GM13976 (cell line): ENCODE data around the gene CDK5RAP1.
"Not testable (repeated sequence)": the region's sequence is repeated elsewhere in the genome, so short reads cannot be mapped to it uniquely, and the experiment has no call there.

Experiments used
- DNase-seq: peaks from one replicate; pipeline ENCODE4 v3.0.0; 2012; ENCODE audit warnings: low spot score
- in situ Hi-C: fragments of 300-500 bp; cut with MboI; formaldehyde crosslinking; loops from one replicate; pipeline ENCODE4 v1.12.0; 2022; ENCODE audit warnings: low sequenced_read_pairs, mixed read lengths, inconsistent platforms; ENCODE audit not compliant: unreplicated experiment
- TF ChIP-seq, protein P1 (sequence below): IDR thresholded peaks from 2 replicates; pipeline ENCODE4 v1.5.1; 2012; ENCODE audit warnings: borderline replicate concordance, mild to moderate bottlenecking; ENCODE audit not compliant: insufficient read depth; ENCODE audit errors: extremely low read depth, missing control alignments, control extremely low read depth

The CDK5RAP1 gene

DNA sequence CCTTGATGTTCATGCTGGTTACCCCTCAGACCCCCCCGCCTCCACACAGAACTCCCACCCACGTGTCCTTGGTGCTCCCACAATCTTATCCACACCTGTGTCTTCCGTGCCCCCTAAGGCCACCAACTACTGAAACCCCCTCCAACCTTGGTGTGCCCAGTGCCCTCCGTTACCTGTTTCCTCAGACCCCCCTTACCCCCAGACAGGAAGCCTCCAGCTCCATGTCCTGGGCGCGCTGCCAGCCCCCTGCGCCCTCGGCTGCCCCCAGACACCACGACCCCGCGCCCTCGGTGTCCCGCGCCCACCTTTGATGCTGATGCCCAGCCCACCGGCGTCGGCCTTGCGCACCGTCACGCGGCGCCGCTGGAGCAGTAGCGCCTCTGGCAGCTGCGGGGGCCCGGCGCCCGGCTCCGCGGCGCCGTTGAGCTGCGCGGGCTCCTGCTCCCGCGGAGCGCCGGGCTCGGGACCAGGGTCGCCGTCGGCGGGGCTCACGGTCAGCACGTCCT lies 41.7 kb upstream of the CDK5RAP1 start:
- in situ Hi-C loops, result no loop called here
- TF ChIP-seq, protein P1, sequence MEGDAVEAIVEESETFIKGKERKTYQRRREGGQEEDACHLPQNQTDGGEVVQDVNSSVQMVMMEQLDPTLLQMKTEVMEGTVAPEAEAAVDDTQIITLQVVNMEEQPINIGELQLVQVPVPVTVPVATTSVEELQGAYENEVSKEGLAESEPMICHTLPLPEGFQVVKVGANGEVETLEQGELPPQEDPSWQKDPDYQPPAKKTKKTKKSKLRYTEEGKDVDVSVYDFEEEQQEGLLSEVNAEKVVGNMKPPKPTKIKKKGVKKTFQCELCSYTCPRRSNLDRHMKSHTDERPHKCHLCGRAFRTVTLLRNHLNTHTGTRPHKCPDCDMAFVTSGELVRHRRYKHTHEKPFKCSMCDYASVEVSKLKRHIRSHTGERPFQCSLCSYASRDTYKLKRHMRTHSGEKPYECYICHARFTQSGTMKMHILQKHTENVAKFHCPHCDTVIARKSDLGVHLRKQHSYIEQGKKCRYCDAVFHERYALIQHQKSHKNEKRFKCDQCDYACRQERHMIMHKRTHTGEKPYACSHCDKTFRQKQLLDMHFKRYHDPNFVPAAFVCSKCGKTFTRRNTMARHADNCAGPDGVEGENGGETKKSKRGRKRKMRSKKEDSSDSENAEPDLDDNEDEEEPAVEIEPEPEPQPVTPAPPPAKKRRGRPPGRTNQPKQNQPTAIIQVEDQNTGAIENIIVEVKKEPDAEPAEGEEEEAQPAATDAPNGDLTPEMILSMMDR, result no peak
- no peak for DNase-seq

DNA sequence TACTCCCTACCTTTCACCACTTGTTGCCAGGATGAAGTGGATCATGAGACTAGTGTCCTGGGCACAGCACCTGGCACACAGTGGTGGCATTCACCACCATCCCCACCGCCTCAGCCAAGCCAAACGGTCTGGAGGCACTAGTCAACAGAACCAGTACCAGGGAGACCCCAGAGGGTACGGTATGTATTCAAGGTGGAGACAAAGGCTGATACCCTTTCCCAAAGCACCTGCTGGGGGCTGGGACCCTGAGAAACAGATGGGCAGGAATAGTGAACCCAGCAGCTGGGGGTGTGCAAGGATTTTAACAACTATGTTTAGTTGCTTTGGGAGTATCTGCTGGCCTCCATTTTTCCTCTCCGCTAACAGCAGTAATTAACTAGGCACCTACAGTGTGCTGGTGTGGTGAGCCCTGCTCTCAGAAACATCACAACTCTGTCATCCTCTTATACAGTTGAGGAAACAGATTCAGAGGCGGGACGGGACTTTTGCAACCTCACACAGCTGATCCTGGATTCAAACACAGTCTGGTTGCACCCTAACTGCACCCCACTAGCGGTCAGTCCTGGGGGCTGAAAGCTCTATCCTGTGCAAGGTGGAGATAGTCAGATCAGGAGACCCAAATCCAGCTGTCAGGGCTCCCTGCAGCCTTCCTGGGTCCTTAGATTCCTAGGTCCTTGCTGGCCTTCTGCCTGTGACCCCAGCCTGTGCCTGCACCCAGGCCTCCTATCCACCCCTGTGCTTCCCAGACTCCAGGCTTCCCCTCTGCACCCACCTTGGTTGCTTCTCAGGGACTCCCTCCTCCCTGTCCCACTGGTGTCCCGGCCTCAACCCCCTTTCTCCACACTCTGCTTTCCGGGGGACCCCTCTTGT lies 41.1 kb upstream of the CDK5RAP1 start:
- TF ChIP-seq, protein P1, result no peak
- DNase-seq, result no peak
- in situ Hi-C loops, result no loop called here

DNA sequence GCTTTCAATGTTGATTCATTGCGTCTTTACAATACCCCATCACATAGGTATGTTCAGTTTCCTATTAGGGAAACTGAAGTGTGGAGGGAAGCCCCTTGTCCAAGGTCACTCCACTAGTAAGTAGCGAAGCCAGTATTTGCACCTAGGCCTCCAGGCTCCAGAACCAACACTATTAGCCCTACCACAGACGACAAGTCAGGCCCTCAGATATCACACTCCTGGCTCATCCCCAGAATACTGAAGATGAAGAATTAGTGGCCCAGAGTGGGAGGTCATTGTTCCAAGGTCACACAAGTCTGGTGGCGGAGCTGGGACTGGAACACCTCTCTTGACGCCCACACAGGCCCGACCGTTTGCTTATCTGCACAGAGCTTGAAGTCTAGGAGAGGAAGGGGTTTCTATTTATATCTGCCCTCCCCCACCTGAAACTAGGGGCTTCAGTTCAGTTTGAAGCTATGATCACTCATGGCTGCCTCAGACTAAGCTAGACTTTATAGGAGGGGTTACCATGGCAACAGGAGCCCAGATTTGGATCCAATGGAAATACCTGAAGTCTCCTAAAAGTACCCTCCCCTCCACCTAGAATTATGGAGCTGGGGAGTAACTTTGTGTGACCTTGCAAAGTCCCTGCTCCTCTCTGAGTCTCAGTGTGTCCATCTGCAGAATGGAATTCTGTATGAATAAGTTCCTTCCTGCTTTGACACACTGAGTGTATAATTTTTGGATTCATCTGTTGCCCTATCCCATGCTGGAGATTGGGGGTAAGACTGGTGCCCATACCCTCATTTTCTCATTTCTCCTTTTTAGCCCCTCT lies 40.0 kb upstream of the CDK5RAP1 start:
- TF ChIP-seq, protein P1, result no peak
- DNase-seq, result no peak
- in situ Hi-C loops, result no loop called here

DNA sequence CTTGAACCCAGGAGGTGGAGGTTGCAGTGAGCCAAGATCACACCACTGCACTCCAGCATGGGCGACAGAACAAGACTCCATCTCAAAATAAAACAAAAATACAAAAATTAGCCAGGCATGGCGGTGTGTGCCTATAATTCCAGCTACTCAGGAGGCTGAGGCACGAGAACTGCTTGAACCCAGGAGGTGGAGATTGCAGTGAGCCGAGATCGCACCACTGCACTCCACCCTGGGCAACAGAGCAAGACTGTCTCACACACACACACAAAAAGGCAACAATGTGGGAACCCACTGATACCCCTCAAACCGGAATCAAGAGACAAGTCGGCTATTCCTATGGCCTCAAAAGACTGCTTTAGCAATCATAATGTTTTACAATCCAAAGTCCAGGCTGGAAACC lies 39.2 kb upstream of the CDK5RAP1 start:
- in situ Hi-C loops, DNase-seq: not testable (repeated sequence)

DNA sequence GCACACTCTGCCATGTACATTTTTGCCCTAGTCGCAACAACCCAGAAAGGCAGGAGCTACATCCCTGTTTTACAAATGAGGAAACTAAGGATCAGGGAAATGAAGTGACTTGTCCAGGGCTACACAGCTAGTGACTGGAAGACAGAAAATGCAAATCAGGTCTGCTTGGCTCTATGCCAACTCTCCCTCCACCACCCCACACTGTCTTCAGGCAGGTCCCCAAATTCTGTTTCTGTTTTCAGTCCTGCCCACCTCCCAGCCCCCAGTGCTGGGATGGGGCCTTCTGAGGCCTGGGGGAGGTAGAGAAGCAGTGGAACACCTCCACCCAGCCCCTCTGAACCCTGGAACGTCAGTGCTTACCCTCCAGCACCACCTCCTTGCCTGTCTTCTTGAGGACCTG lies 37.2 kb upstream of the CDK5RAP1 start:
- TF ChIP-seq, protein P1, result no peak
- no peak for DNase-seq
- in situ Hi-C loops, result no loop called here

DNA sequence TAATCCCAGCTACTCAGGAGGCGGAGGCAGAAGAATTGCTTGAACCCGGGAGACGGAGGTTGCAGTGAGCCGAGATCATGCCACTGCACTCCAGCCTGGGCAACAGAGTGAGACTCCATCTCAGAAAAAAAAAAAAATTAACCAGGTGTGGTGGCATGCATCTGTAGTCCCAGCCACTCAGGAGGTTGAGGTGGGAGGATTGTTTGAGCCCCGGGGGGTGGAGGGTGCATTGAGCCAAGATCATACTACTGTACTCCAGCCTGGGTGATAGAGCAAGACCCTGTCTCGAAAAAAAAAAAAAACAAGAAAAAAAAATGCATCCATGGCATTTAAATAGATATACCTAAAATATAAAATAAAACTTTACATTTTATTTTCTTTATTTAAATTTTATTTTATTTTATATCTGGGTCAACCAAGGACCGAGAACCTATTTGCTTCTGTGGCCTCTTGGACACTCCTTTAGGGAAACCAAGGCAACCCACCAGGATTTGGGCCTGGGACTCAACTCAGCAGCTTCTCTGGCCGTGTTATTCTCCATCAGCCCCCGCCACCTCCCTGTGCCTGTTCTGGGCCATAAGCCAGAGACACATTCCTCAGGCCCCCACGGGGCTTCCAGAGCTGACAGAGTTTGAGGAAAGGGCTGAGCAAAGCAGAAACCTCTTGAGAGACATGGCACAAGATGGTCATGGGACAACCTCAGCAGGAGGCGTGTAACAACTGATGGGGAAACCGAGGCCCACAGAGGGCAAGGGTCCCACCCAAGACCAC lies 36.0 kb upstream of the CDK5RAP1 start:
- TF ChIP-seq, protein P1, result no peak
- no peak for DNase-seq

DNA sequence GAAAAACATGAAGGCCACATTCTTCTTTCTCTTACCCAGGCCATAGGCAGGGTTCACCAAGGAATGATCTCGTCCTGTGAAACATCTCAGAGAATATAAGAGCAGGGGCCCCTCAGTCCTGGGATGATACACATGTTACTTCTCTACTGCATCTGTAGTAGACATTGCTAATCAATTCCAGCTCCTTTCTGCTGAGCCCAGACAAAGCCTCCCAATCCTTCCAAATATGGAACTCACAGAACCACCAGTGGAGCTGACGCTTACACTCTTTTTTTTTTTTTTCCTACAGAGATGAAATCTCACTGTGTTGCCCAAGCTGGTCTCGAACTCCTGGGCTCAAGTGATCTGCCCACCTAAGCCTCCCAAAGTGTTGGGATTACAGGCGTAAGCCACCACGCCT lies 33.1 kb upstream of the CDK5RAP1 start:
- in situ Hi-C loops, result no loop called here
- DNase-seq, result no peak
- TF ChIP-seq, protein P1, result no peak

More for the DNA sequence above, 36.0 kb upstream of the CDK5RAP1 start:
- in situ Hi-C loops, result no loop called here
